Right kidney (tissue), 1 donor: Measurements from ENCODE around the gene PDXDC1.
"Not testable (repeated sequence)": the region's sequence is repeated elsewhere in the genome, so short reads cannot be mapped to it uniquely, and the experiment has no call there.

Source experiments
- DNase-seq: peaks from one replicate; pipeline ENCODE4 v3.0.0-alpha.2; 2016

The PDXDC1 gene

DNA sequence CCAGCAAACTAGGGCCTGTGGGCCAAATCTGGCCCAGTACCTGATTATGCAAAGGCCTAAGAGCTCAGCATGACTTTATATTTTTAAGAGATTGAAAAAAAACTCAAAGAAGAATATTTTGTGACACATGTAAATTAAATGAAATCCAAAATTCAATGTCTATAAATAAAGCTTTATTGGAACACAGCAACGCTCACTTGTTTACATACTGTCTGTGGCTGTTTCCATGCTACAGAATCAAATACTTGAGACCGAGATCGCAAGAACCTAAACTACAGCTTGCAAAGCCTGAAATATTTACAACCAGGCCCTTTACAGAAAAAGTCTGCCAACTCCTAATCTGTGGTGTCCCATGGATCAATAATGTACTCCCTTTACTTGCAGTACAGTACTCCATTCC is 5.0 kb upstream of the PDXDC1 start:
- not testable (repeated sequence) for DNase-seq

DNA sequence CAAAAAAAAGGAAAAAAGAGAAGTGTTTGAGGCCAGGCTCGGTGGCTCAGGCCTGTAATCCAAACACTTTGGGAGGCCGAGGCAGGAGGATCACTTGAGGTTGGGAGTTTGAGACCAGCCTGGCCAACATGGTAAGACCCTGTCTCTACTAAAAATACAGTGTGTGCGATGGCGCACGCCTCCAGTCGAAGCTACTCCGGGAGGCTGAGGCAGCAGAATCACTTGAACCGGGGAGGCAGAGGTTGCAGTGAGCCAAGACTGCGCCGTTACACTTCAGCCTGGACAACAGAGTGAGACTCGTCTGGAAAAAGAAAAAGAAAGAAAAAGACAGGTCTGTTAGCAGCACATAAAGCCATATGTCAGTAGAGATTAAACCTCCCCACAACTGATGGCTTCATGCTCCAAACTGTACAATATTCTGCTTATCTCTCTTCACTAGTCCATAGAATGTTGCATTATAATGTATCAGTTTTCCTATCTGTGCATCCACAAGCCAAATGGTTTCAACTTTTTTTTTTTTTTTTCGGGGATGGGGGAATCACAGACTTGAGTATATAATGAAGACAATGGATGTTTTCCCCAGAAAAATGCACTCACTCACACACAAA is 3.1 kb upstream of the PDXDC1 start:
- not testable (repeated sequence) for DNase-seq

- not testable (repeated sequence) for DNase-seq
These were observed 972 bp upstream of the PDXDC1 start for GRCh38 chr16:14973785-14974322.

GRCh38 chr16:14974331-14974655 is 533 bp upstream of the PDXDC1 start:
- not testable (repeated sequence) for DNase-seq

DNA sequence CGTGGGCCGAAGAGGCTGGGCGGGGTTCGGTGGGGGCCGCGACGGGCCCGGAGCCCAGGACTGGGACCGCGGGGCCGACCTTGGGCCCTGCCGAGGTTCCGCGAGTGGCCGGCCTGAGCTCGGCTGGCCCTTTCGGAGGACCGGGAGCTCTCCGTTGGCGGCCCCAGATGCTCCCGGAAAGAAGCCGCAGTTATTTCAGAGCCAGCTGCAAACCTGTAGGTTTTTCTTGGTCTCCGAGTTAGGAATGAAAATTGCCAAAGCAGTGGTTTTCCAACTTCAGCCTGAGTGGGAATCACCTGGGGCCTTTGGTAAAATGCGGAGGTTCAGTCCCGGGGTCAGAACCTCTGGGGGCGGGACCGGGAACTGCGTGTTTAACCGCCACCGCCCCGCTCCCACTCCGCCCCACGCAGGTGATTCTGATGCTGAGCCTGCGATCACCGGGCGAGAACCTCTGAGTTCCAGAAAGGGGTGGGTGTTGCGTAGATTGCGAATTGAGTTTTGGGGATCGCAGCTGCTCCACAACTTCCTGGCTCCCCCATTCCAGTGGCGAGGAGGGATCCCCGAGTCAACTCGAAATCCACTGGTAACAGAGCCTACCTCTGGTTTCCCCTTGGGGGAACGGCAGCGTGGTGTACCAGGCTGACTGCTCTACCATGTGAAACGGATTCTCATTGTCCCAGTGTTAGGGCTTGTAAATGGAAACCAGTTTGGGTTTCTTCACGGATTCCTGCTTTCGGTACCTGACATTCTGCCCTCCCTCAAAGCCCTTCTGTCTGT is 780 bp downstream of the PDXDC1 start:
- DNase-seq, result peak; percentile 54

GRCh38 chr16:14976971-14977736 is 2.3 kb downstream of the PDXDC1 start:
- not testable (repeated sequence) for DNase-seq

DNA sequence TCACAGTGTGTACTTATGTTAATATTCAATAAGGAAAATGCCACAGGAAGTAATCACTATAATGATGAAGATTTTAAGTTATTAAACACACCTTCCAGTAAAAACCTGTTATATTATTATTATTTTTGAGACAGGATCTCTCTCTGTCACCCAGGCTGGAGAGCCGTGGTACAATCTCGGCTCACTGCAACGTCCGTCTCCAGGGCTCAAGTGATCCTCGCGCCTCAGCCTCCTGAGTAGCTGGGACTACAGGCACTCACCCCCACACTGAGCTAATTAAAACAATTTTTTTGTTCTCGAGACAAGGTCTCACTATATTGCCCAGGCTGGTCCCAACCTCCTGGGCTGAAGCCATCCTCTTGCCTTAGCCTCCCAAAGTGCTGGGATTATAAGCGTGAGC is 3.5 kb downstream of the PDXDC1 start:
- not testable (repeated sequence) for DNase-seq

DNA sequence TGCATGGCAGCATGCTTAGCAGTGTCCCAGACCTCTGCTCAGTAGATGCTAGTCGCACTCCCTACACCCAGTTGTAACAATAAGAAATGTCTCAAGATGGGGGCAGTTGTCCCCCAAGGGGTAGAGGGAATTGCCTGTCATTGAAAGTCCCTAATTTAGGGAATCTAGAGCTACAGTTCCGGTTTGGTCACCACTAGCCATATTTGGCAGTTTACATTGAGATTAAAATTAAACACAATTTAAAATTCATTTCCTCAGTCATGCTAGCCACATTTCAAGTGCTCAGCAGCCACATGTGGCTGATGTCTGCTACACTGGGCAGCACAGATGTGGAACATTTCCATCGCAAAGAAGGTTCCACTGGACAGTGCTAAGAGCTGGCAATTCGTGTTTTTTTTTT is 4.1 kb downstream of the PDXDC1 start:
- not testable (repeated sequence) for DNase-seq

GRCh38 chr16:14981234-14981633 is 6.4 kb downstream of the PDXDC1 start:
- DNase-seq, result not testable (repeated sequence)

DNA sequence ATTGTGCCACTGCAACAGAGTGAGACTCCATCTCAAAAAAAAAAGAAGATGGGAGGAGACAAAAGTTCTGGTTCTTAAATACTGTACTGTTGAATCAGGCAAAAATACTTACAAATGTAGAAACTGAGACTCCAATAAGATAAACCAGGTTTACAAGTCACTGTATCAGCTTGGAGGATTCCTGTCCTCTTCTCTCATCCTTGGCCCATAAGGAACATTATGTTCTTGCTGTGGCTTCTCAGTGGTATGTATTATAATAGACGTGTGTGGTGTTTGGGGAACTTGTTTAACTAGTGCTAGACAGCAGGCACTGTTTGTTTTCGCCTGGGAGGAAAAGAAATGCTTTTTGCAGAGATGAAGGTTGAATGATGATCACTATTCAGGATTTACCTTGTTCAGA is 7.7 kb downstream of the PDXDC1 start:
- not testable (repeated sequence) for DNase-seq

DNA sequence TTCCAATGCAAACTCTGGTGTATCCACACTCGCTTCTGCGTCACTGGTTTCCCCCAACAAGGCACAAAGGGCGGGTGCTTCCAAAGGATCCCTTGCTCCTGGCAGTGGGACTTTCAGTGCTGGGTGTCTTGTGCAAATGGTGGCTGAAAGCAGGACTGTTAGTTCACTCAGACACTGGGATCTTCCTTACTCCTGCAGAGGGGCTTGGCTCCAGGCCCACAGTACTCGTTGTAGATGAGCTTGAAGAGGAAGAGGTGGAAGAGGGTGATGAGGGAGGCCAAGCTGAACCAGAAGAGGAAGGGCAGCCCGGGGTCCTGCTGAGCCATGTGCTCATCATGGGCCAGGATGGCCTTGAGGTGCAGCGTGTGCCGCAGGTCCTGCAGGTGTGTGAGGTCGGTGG is 13.3 kb downstream of the PDXDC1 start:
- not testable (repeated sequence) for DNase-seq

- peak; percentile 29 for DNase-seq
These were observed 13.9 kb downstream of the PDXDC1 start for GRCh38 chr16:14988661-14989191.

- peak; percentile 63 for DNase-seq
These were observed 14.8 kb downstream of the PDXDC1 start for GRCh38 chr16:14989291-14990281.

DNA sequence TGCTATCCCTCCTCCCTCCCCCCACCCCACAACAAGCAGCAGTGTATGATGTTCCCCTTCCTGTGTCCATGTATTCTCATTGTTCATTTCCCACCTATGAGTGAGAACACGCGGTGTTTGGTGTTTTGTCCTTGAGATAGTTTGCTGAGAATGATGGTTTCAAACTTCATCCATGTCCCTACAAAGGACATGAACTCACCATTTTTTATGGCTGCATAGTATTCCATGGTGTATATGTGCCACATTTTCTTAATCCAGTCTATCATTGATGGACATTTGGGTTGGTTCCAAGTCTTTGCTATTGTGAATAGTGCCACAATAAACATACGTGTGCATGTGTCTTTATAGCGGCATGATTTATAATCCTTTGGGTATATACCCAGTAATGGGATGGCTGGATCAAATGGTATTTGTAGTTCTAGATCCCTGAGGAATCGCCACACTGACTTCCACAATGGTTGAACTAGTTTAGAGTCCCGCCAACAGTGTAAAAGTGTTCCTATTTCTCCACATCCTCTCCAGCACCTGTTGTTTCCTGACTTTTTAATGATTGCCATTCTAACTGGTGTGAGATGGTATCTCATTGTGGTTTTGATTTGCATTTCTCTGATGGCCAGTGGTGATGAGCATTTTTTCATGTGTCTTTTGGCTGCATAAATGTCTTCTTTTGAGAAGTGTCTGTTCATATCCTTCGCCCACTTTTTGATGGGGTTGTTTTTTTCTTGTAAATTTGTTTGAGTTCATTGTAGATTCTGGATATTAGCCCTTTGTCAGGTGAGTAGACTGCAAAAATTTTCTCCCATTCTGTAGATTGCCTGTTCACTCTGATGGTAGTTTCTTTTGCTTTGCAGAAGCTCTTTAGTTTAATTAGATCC is 18.7 kb downstream of the PDXDC1 start:
- DNase-seq, result not testable (repeated sequence)

DNA sequence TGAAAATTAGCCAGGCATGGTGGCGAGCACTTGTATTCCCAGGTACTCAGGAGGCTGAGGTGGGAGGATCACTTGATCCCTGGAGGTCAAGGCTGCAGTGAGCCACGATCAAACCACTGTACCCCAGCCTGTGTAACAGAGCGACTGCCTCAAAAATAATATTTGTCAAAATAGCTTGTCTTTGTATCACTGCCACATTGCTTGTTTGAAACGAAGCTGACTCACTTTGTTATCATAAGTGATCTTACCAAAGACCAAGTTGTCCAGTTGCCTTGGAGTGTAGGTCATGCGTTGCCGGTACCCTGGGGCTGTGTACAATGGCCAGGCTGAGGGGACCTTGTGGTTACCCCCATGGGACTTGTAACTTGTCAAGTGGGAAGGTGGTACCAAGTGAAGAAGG is 21.9 kb downstream of the PDXDC1 start:
- DNase-seq, result not testable (repeated sequence)

DNA sequence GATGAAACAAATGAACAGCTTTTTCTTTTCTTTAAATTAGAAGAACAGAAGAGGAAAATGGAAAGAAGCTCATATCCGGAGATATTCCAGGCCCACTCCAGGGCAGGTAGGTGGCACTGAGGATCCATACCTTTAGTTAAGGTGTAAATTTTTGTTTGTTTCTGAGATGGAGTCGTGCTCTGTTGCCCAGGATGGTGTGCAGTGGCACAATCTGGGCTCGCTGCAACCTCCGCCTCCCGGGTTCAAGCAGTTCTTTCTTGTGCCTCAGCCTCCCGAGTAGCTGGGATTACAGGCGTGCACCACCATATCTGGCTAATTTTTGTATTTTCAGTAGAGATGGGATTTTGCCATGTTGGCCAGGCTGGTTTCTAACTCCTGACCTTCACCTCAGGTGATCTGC is 23.5 kb downstream of the PDXDC1 start:
- DNase-seq, result not testable (repeated sequence)

DNA sequence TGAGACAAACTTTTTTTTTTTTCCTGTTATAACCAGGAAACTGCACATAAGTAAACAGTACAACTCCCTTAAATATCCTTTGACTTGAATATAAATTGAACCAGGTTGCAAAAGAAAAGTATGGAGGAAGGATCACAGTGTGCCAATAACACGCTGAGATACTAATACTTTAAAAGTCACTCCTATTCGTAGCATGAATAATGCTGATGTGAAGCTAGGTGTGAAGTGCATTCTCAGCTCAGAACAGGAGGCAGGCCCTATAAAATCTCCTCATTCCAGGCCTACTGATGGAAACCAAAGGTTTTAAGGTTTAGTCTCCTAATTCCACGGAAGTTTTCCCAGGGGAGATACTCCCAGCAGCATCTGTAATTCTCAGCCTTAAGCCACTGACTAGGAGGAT is 25.0 kb downstream of the PDXDC1 start:
- not testable (repeated sequence) for DNase-seq

GRCh38 chr16:15002448-15002847 is 27.6 kb downstream of the PDXDC1 start:
- DNase-seq, result not testable (repeated sequence)

DNA sequence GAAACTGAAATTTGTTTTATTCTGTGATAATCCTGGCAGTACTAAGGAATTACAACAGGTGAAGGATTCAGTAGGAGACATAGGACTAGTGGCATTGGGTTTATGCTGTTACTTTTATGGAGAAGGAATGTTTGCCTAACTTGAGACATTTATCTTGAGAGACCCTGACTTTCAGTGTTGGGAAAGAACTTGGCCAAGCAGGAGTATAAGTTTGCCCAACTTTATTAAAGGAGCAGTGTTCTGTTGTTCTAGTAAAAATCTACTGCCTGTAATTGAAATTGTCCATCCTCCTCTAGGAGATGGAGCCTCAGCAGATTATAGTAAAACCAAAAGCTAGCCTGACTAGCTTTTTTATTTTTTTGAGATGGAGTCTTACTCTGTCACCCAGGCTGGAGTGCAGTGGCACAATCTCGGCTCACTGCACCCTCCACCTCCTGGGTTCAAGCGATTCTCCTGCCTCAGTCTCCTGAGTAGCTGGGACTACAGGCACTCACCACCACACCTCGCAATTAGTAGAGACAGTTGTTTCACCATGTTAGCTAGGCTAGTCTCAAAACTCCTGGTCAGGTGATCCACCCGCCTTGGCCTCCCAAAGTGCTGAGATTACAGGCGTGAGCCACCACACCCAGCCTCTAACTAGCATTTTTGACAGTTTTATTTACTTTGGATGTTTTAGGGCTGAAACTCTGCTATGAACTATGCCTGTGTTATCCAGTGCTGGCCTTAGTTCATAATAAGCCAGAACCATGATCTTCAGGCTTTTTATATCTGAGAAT is 30.7 kb downstream of the PDXDC1 start:
- not testable (repeated sequence) for DNase-seq

DNA sequence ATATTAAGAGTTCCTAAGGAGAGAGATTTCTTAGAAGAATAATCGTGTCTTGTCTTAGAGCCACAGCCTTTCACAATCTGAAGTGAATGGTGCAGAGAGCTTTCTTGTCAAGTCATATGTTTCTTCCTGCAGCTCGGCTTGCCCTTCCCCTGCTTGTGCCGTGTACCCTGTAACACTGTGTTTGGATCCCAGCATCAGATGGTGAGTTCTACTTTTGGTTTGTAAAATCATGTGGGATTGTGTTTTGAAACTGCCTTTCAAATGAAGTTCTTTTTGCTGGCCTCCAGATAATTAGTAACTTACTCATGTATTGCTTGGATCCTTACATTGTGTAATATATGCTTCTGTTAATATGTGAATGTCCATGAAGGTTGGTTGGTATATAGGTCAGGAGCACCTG is 33.8 kb downstream of the PDXDC1 start:
- not testable (repeated sequence) for DNase-seq
